Heart right ventricle (tissue), 16 donors: ENCODE measurements around the gene SLC9A2. TPM values are rescaled to one million over a fixed set of nuclear protein-coding genes. Genes with fewer than 3 reads are reported as not detected.

Experiments used
- ATAC-seq, 8 donors: fragments of 200-7000 bp; cut with Tn5 transposase; one replicate each; pipeline ENCODE4 v1.9.1; 2020; ENCODE audit warnings: mild to moderate bottlenecking in 8 of 8, moderate library complexity in 8 of 8, moderate number of reproducible peaks in 1 of 8
- DNase-seq, 2 donors: peaks; one replicate each; pipeline ENCODE4 v3.0.0-alpha.2; 2020
- H3K27ac ChIP-seq, 10 donors: fragments of 200-600 bp; sonication (generic) in 2 of 10; one replicate each; pipeline versions ENCODE4 v1.5.0 to v1.8.0; 2020 to 2022; ENCODE audit warnings: mild to moderate bottlenecking in 3 of 10
- H3K27me3 ChIP-seq, 7 donors: fragments of 200-600 bp; one replicate each; pipeline ENCODE4 v1.8.0; 2021 to 2022; ENCODE audit warnings: mild to moderate bottlenecking in 2 of 7
- H3K36me3 ChIP-seq, 9 donors: fragments of 200-600 bp; sonication (generic) in 1 of 9; one replicate each; pipeline versions ENCODE4 v1.5.0 to v1.8.0; 2020 to 2022; ENCODE audit warnings: mild to moderate bottlenecking in 2 of 9
- H3K4me1 ChIP-seq, 9 donors: fragments of 200-600 bp; sonication (generic) in 1 of 9; one replicate each; pipeline versions ENCODE4 v1.5.0 to v1.8.0; 2020 to 2022; ENCODE audit warnings: mild to moderate bottlenecking in 4 of 9
- H3K4me3 ChIP-seq, 10 donors: fragments of 200-600 bp; sonication (generic) in 2 of 10; one replicate each; pipeline versions ENCODE4 v1.5.0 to v1.8.0; 2020 to 2022; ENCODE audit warnings: mild to moderate bottlenecking in 7 of 10, moderate library complexity in 2 of 10
- H3K9me3 ChIP-seq, 11 donors: fragments of 200-600 bp in 10 of 11; sonication (generic) in 2 of 11; one replicate each; pipeline versions ENCODE4 v1.5.0 to v1.8.0; 2013 to 2022; ENCODE audit warnings: mild to moderate bottlenecking in 2 of 11, control low read depth in 1 of 11, moderate library complexity in 1 of 11
- CTCF ChIP-seq, 9 donors: fragments of 200-600 bp; sonication (generic) in 2 of 9; IDR thresholded peaks; one replicate each; pipeline versions ENCODE4 v1.5.0 to v1.8.0; 2021 to 2022; ENCODE audit warnings: antibody characterized with exemption in 9 of 9, mild to moderate bottlenecking in 5 of 9, moderate library complexity in 1 of 9
- WGBS, 2 donors: extraction: QIAGEN DNeasy Blood & Tissue Kit; methylation state at CpG; one replicate each; pipeline ENCODE4 v1.1.7; 2013; ENCODE audit warnings: inconsistent platforms in 1 of 2; 5-methylcytosine and 5-hydroxymethylcytosine counted together
- intact Hi-C, 10 donors: fragments of 100-400 bp; cut with DNase I; formaldehyde crosslinking; loops; one replicate each; pipeline versions ENCODE4 v1.11.1 to v1.14.2; 2022
- polyA plus RNA-seq, 2 donors: library from polyadenylated mRNA; stranded (reverse); fragments of 200-250 nt; gene quantifications; one replicate each; pipeline ENCODE4 v1.2.3, GENCODE V29; 2013
- total RNA-seq, 10 donors: library from RNA; stranded (reverse); fragmentation: NEBNext Ultra II Directional in 3 of 10; extraction: Animal tissue kit (Norgen Biotek cat#: 25700) in 3 of 10; gene quantifications; one replicate each; pipeline versions ENCODE4 v1.2.1 to v1.2.4, GENCODE V29; 2021 to 2023
- donor health status: Arrhythmogenic right ventricular cardiomyopathy.
- donor health status: ischemic (EF 13 %, LVEDD 7.1; RV severe dilation, severe dysfunction).
- donor health status: healthy with polysubstance abuse.
- donor health status: DM: no; HTN: yes; CAD: no.
- donor health status: DM: no; HTN: no; CAD: no.
- donor health status: ischemic (EF 25% LVEDD 6.9; RV normal size, moderate dysfunction).
- donor health status: ischemic (EF 25% LVEDD 5.7; RV mildly dilated, moderate dysfunction).
- donor health status: healthy.
- donor health status: DM: yes; HTN: yes; CAD: no.
- donor health status: Ischemic cardiomyopathy.
- donor health status: ischemic (EF 35%, LVEDD 5.7; RV mildly dilated, moderate dysfunction).
- donor health status: nonischemic (EF 11% LVEDD 7.7; RV severe dilation, severe dysfunction).
- donor health status: DM: yes; HTN: yes; CAD: no.
- donor health status: PGD.
- donor health status: ischemic (EF 29% LVEDD 5.4; RV normal size, mild dysfunction).
- donor health status: nonischemic (EF 23%, LVEDD 6.1; RV moderate dilation, normal function).

The SLC9A2 gene
- total and polyA plus RNA-seq, 12 donors = under 0.01 to 0.21 (median 0.17) TPM; not detected in 5

- intact Hi-C loops = no loop called here
- H3K4me1 ChIP-seq = no peaks in the 10 kb centered on the region
Measured at GRCh38 chr2:102674836-102675235, 55.5 kb downstream of the SLC9A2 start.

GRCh38 chr2:102677244-102678215, 58.2 kb downstream of the SLC9A2 start:
- intact Hi-C loops = no loop called here
- 79 to 87% methylated on average over 4 of the region's 4 CpGs for WGBS, 2 donors
- no peaks in the 10 kb centered on the region for H3K9me3 ChIP-seq
- H3K4me3 ChIP-seq = no peak overlapping the region
- ATAC-seq (no peak), DNase-seq (no peak)
- no peak overlapping the region for H3K27ac ChIP-seq
- H3K27me3 ChIP-seq = peaks cover 0 to 10% (median 0%) of the 10 kb centered on the region in 7 donors
- no peak for TF ChIP-seq CTCF (IDR thresholded peaks at IDR 0.05)
- no peaks in the 10 kb centered on the region for H3K36me3 ChIP-seq
- no peaks in the 10 kb centered on the region for H3K4me1 ChIP-seq

More at GRCh38 chr2:102674836-102675235, 55.5 kb downstream of the SLC9A2 start:
- no peak for DNase-seq
- H3K36me3 ChIP-seq = no peaks in the 10 kb centered on the region
- WGBS, 2 donors = 85 to 87% methylated on average over 4 of the region's 4 CpGs
- H3K4me3 ChIP-seq = no peak overlapping the region
- ATAC-seq = no peak
- no peaks in the 10 kb centered on the region for H3K9me3 ChIP-seq
- TF ChIP-seq CTCF (IDR thresholded peaks at IDR 0.05) = no peak
- no peak overlapping the region for H3K27ac ChIP-seq
- no peaks in the 10 kb centered on the region for H3K27me3 ChIP-seq

GRCh38 chr2:102678442-102678841, 59.1 kb downstream of the SLC9A2 start:
- ATAC-seq (no peak), DNase-seq (no peak)
- no peaks in the 10 kb centered on the region for H3K4me1 ChIP-seq
- H3K27me3 ChIP-seq = peaks cover 0 to 10% (median 0%) of the 10 kb centered on the region in 7 donors
- intact Hi-C loops = no loop called here
- no peak overlapping the region for H3K4me3 ChIP-seq
- no peak overlapping the region for H3K27ac ChIP-seq
- no peak for TF ChIP-seq CTCF (IDR thresholded peaks at IDR 0.05)
- 80 to 81% methylated on average over 5 of the region's 5 CpGs for WGBS, 2 donors
- H3K36me3 ChIP-seq = no peaks in the 10 kb centered on the region
- no peaks in the 10 kb centered on the region for H3K9me3 ChIP-seq

DNA sequence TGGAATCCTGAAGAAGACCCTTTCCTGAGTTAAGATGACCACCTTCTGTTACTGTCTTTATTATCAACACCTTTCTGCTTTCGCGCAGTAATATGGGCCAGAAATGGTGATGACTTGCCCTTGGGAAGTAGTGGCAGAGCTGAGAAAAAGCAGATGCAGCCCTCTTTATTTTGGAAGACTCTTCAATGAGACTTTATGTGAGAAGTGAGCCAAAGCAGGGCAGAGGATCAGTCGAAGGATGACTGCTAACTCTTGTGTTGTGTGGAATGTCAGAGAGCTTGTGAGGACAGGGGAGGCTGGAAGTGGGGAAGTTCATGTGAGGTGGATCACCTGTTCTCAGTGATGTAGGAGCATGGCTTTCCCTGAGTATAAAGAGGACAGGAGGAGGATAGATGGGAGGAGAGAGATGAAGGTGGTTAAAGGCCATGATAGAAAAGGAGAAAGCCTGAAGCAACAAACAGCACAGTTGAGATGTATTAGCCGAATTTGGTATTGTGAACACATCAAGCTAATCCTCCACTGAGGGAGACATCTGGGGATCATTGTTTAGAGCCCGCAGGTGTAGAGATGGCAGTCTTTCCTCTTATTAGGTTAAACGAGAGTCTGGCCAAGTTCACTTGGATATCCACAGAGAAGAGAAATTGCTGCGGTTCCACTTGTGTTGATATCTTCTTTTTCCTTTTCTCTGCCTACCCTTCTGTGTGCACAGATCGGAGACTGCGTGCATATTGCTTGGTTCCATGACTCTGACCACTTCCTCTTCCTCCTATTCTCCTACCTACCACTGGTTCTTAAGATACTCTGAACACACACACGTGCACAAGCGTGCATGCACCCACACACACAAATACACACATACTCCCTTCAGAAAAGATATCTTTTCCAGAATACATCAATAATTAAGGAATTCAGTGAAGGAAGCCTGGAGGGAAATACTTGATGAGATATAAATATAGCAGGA, 67.4 kb downstream of the SLC9A2 start:
- H3K36me3 ChIP-seq = no peaks in the 10 kb centered on the region
- peaks cover 0 to 13% (median 0%) of the 10 kb centered on the region in 7 donors for H3K27me3 ChIP-seq
- whole genome bisulfite sequencing, 2 donors = 73 to 74% methylated on average over 11 of the region's 11 CpGs
- intact Hi-C loops = no loop called here
- no peak for ATAC-seq
- no peaks in the 10 kb centered on the region for H3K9me3 ChIP-seq
- H3K27ac ChIP-seq = no peak overlapping the region
- H3K4me3 ChIP-seq = no peak overlapping the region
- no peak for DNase-seq
- no peaks in the 10 kb centered on the region for H3K4me1 ChIP-seq
- TF ChIP-seq CTCF (IDR thresholded peaks at IDR 0.05) = no peak
